Adrenal gland (tissue), 5 donors: ENCODE measurements around the gene TNS4.

Experiments used
- POLR2A ChIP-seq, 2 donors: fragments of 450-650 bp; IDR thresholded peaks; one replicate each; pipeline ENCODE4 v1.6.1; 2017; ENCODE audit warnings: antibody characterized with exemption in 2 of 2, mild to moderate bottlenecking in 2 of 2, moderate library complexity in 1 of 2
- TF ChIP-seq, protein P1 (sequence below), 6 experiments: fragments of 450-650 bp in 4 of 6; fragments of 200-600 bp in 2 of 6; sonication (generic) in 1 of 6; IDR thresholded peaks; 1 replicate in 5 of 6; 2 replicates in 1 of 6; pipeline versions ENCODE4 v1.5.1 to v1.8.0; 2016 to 2021; ENCODE audit warnings: antibody characterized with exemption in 6 of 6, mild to moderate bottlenecking in 2 of 6, moderate library complexity in 1 of 6
- donor health status: DM: no; HTN: no; CAD: no.

DNA sequence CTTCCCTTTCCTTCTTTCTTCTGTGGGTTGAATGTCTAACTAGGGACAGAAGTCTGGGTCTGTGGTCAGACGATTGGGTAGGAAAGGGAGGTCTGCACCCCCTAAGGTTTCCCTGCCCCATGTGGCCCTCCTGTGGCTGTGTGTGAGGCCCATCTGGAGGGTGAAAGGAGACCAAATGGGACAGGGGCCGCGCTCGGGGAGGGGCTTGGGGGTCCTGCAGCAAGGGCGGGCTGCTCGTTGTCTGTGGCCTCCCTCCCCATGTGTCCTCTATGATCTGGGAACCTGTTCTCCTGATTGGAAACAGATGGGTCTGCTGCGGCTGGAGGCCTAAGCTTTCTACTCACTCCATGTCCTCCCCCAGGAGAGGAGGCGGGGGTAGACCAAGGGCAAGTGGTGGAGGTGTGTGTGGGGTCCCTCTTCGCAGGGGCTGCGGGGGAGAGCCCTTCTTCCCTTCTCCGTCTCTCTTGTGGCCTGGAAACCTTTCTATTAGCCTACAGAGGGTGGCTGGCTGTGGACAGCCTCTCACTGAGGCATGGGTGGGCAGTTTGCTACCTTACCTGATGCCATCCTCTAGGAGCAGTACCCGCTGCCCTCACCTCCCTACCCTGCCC is 39.6 kb downstream of the TNS4 start:
- TF ChIP-seq, protein P1, sequence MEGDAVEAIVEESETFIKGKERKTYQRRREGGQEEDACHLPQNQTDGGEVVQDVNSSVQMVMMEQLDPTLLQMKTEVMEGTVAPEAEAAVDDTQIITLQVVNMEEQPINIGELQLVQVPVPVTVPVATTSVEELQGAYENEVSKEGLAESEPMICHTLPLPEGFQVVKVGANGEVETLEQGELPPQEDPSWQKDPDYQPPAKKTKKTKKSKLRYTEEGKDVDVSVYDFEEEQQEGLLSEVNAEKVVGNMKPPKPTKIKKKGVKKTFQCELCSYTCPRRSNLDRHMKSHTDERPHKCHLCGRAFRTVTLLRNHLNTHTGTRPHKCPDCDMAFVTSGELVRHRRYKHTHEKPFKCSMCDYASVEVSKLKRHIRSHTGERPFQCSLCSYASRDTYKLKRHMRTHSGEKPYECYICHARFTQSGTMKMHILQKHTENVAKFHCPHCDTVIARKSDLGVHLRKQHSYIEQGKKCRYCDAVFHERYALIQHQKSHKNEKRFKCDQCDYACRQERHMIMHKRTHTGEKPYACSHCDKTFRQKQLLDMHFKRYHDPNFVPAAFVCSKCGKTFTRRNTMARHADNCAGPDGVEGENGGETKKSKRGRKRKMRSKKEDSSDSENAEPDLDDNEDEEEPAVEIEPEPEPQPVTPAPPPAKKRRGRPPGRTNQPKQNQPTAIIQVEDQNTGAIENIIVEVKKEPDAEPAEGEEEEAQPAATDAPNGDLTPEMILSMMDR (IDR thresholded peaks at IDR 0.05), result no peak
- TF ChIP-seq POLR2A (IDR thresholded peaks at IDR 0.05), result no peak
